ENCODE measurements around the gene MCM7.
"Not testable (repeated sequence)": the region's sequence is repeated elsewhere in the genome, so short reads cannot be mapped to it uniquely, and the experiment has no call there.

GRCh38 chr7:100146350-100146749, 45.2 kb upstream of the MCM7 start:
- not testable (repeated sequence) for TF ChIP-seq POLR2A, CTCF (IDR thresholded peaks at IDR 0.05)
